Measurements from ENCODE around the gene NALCN.

The NALCN gene

GRCh38 chr13:101406791-101407190 lies 9.5 kb downstream of the NALCN start:
- no peak for DNase-seq (ENCODE audit: low read depth, low spot score)
- in situ Hi-C loops (cut with HindIII; ENCODE audit: low sequenced_read_pairs), result no loop called here
- no peak overlapping the region for H3K4me3 ChIP-seq (ENCODE audit: low read depth, low read length)
- TF ChIP-seq CTCF (IDR thresholded peaks at IDR 0.05; ENCODE audit: low read depth, low read length), result no peak

GRCh38 chr13:101401196-101401595 lies 15.1 kb downstream of the NALCN start:
- DNase-seq (ENCODE audit: low read depth, low spot score), result no peak
- no peak overlapping the region for H3K4me3 ChIP-seq (ENCODE audit: low read depth, low read length)
- in situ Hi-C loops (cut with HindIII; ENCODE audit: low sequenced_read_pairs), result no loop called here
- TF ChIP-seq CTCF (IDR thresholded peaks at IDR 0.05; ENCODE audit: low read depth, low read length), result no peak

- peak; percentile 59 for DNase-seq (ENCODE audit: low read depth, low spot score)
- in situ Hi-C loops (cut with HindIII; ENCODE audit: low sequenced_read_pairs), result no loop called here
- no peak for TF ChIP-seq CTCF (IDR thresholded peaks at IDR 0.05; ENCODE audit: low read depth, low read length)
- no peak overlapping the region for H3K4me3 ChIP-seq (ENCODE audit: low read depth, low read length)
Measured at GRCh38 chr13:101399365-101399764, 16.9 kb downstream of the NALCN start.

- DNase-seq (ENCODE audit: low read depth, low spot score), result peak; percentile 86
- in situ Hi-C loops (cut with HindIII; ENCODE audit: low sequenced_read_pairs), result no loop called here
- H3K4me3 ChIP-seq (ENCODE audit: low read depth, low read length), result no peak overlapping the region
- no peak for TF ChIP-seq CTCF (IDR thresholded peaks at IDR 0.05; ENCODE audit: low read depth, low read length)
Measured at GRCh38 chr13:101398920-101399319, 17.4 kb downstream of the NALCN start.

GRCh38 chr13:101398191-101398590 lies 18.1 kb downstream of the NALCN start:
- no peak for TF ChIP-seq CTCF (IDR thresholded peaks at IDR 0.05; ENCODE audit: low read depth, low read length)
- in situ Hi-C loops (cut with HindIII; ENCODE audit: low sequenced_read_pairs), result no loop called here
- H3K4me3 ChIP-seq (ENCODE audit: low read depth, low read length), result no peak overlapping the region
- peak; percentile 50 for DNase-seq (ENCODE audit: low read depth, low spot score)

GRCh38 chr13:101397742-101398141 lies 18.6 kb downstream of the NALCN start:
- in situ Hi-C loops (cut with HindIII; ENCODE audit: low sequenced_read_pairs), result no loop called here
- no peak for TF ChIP-seq CTCF (IDR thresholded peaks at IDR 0.05; ENCODE audit: low read depth, low read length)
- no peak overlapping the region for H3K4me3 ChIP-seq (ENCODE audit: low read depth, low read length)
- peak; percentile 80 for DNase-seq (ENCODE audit: low read depth, low spot score)

- H3K4me3 ChIP-seq (ENCODE audit: low read depth, low read length), result no peak overlapping the region
- in situ Hi-C loops (cut with HindIII; ENCODE audit: low sequenced_read_pairs), result no loop called here
- TF ChIP-seq CTCF (IDR thresholded peaks at IDR 0.05; ENCODE audit: low read depth, low read length), result no peak
- no peak for DNase-seq (ENCODE audit: low read depth, low spot score)
Measured at GRCh38 chr13:101394605-101395004, 21.7 kb downstream of the NALCN start.
